ENCODE results near the gene UBE2QL1. TPM values are rescaled to one million over a fixed set of nuclear protein-coding genes. Genes with fewer than 3 reads are reported as not detected.

Gene UBE2QL1
- total RNA-seq, 1 donor from 2014 or later: 2.5 TPM

DNA sequence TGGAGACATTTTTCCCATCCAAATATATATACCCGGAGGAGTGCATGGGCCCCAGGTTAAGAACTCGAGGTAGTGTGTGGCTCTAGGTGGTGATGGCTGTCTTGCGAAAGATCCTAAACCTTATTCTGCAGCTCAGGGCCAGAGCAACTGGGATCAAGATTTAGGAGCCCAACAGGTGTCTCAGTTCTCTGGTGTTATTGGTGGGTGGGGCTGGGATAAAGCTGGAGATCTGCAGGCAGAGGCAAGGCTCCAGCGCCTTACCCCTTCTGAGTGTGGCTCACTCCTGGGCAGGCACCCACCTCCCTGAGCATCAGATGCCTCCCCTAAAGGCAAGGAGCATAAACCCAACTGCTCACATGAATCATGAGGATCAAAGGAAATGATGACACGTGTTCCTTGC lies 11.2 kb downstream of the UBE2QL1 start:
- peak in 1 of 2 donors; percentile 40 for DNase-seq (ENCODE audit: extremely low spot score in 2 of 2)
- H3K27ac ChIP-seq: no peak overlapping the region
- no peaks in the 10 kb centered on the region for H3K4me1 ChIP-seq
- no peaks in the 10 kb centered on the region for H3K27me3 ChIP-seq
- no peaks in the 10 kb centered on the region for H3K36me3 ChIP-seq
- TF ChIP-seq POLR2AphosphoS5 (IDR thresholded peaks at IDR 0.05; ENCODE audit: insufficient read depth in 1 of 2, low read depth in 1 of 2) (no peak), POLR2A (IDR thresholded peaks at IDR 0.05) (no peak), CTCF (IDR thresholded peaks at IDR 0.05) (no peak)
- H3K4me3 ChIP-seq: no peak overlapping the region
- H3K9me3 ChIP-seq: no peaks in the 10 kb centered on the region
- intact Hi-C loops (cut with DNase I): no loop called here

DNA sequence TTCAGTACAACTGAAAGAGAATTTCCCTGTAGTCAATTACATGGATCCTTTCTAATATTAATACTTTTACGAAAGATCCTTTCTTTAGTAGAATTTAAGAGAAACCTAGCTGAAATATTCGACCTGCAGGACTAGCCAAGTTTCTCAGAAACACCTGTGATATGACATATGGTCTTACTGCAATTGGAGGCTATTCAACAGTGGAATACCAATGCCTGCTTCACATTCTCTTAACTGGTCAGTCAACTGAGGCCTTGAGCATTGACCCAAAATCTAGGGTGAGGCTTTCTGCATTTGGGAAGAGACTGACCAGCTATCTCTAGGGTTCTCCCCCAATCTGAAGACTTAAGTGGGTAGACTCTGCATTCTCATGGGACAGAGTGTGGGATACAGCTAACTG lies 12.3 kb downstream of the UBE2QL1 start:
- no peaks in the 10 kb centered on the region for H3K27me3 ChIP-seq
- H3K4me3 ChIP-seq: no peak overlapping the region
- H3K27ac ChIP-seq: no peak overlapping the region
- no peaks in the 10 kb centered on the region for H3K4me1 ChIP-seq
- TF ChIP-seq POLR2AphosphoS5 (IDR thresholded peaks at IDR 0.05; ENCODE audit: insufficient read depth in 1 of 2, low read depth in 1 of 2): no peak
- no peak for TF ChIP-seq POLR2A (IDR thresholded peaks at IDR 0.05)
- TF ChIP-seq CTCF (IDR thresholded peaks at IDR 0.05): no peak
- intact Hi-C loops (cut with DNase I): no loop called here
- H3K36me3 ChIP-seq: no peaks in the 10 kb centered on the region
- DNase-seq (ENCODE audit: extremely low spot score in 2 of 2): peak in 1 of 2 donors; percentile 6
- H3K9me3 ChIP-seq: no peaks in the 10 kb centered on the region

GRCh38 chr5:6461793-6462650 lies 13.4 kb downstream of the UBE2QL1 start:
- H3K36me3 ChIP-seq: no peaks in the 10 kb centered on the region
- H3K9me3 ChIP-seq: no peaks in the 10 kb centered on the region
- peak; percentile 75 to 91 for DNase-seq (ENCODE audit: extremely low spot score in 2 of 2)
- no peaks in the 10 kb centered on the region for H3K4me1 ChIP-seq
- no peak overlapping the region for H3K27ac ChIP-seq
- H3K4me3 ChIP-seq: no peak overlapping the region
- intact Hi-C loops (cut with DNase I): no loop called here
- no peaks in the 10 kb centered on the region for H3K27me3 ChIP-seq
- TF ChIP-seq POLR2A (IDR thresholded peaks at IDR 0.05): no peak
- no peak for TF ChIP-seq POLR2AphosphoS5 (IDR thresholded peaks at IDR 0.05; ENCODE audit: insufficient read depth in 1 of 2, low read depth in 1 of 2)
- TF ChIP-seq CTCF (IDR thresholded peaks at IDR 0.05): no peak

DNA sequence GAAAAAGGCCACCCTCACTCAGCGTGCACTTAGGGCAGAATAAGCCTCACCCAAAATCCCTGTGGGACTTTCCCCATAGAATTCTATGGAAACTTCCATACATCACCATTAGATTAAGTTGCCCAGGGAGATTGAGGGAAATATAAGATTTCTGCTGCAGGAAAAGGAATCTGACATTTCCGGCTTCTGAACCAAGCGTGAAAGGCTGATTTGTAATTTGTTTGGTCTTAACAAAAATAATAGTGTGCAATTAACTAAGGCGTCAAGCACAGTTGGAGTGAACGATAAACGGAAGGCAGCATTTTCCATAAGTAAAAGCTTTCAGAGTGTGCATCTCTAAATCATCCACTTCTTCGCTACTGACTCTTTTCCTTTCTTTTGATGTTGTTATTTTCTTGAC lies 14.0 kb downstream of the UBE2QL1 start:
- H3K9me3 ChIP-seq: no peaks in the 10 kb centered on the region
- intact Hi-C loops (cut with DNase I): no loop called here
- TF ChIP-seq POLR2AphosphoS5 (IDR thresholded peaks at IDR 0.05; ENCODE audit: insufficient read depth in 1 of 2, low read depth in 1 of 2) (no peak), CTCF (IDR thresholded peaks at IDR 0.05) (no peak), POLR2A (IDR thresholded peaks at IDR 0.05) (no peak)

GRCh38 chr5:6464441-6464840 lies 15.8 kb downstream of the UBE2QL1 start:
- intact Hi-C loops (cut with DNase I): no loop called here

More for the DNA sequence above, 14.0 kb downstream of the UBE2QL1 start:
- Histone ChIP-seq H3K4me3 (no peak overlapping the region), H3K27ac (no peak overlapping the region), H3K27me3 (no peaks in the 10 kb centered on the region), H3K36me3 (no peaks in the 10 kb centered on the region), H3K4me1 (no peaks in the 10 kb centered on the region)
- DNase-seq (ENCODE audit: extremely low spot score in 2 of 2): no peak

More at GRCh38 chr5:6464441-6464840, 15.8 kb downstream of the UBE2QL1 start:
- Histone ChIP-seq H3K4me3 (no peak overlapping the region), H3K27ac (no peak overlapping the region), H3K27me3 (no peaks in the 10 kb centered on the region), H3K4me1 (no peaks in the 10 kb centered on the region), H3K36me3 (no peaks in the 10 kb centered on the region), H3K9me3 (no peaks in the 10 kb centered on the region)
- TF ChIP-seq POLR2A (IDR thresholded peaks at IDR 0.05) (no peak), POLR2AphosphoS5 (IDR thresholded peaks at IDR 0.05; ENCODE audit: insufficient read depth in 1 of 2, low read depth in 1 of 2) (no peak), CTCF (IDR thresholded peaks at IDR 0.05) (no peak)
- DNase-seq (ENCODE audit: extremely low spot score in 2 of 2): peak; percentile 25 to 27
